ENCODE results near the gene ZNF839. TPM values are rescaled to one million over a fixed set of nuclear protein-coding genes. Genes with fewer than 3 reads are reported as not detected.

The ZNF839 gene
- total RNA-seq, 1 donor from 2014 or later, result 8.2 TPM

DNA sequence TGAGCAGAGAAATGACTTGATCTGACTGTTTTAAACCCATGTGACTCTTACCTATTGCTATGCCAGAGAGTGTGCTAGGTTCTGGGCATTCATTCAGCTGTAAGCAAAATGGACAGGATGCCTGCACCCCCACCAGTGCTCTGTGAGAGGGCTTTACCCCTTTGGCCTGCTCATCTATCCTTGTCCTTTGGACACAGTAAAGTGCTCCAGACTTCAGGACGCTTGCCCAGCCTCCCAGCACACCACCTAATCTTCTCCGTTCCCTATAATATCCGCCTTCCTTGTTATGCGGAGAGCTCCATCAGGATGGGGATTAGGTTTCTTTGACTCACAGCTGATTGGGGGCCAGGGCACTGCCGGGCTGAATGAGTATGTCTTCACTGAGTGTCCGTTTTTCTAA is 4.4 kb upstream of the ZNF839 start:
- H3K4me3 Mint-ChIP-seq (ENCODE audit: unreplicated experiment), result no peak overlapping the region
- H3K27me3 Mint-ChIP-seq (ENCODE audit: low read depth), result no peaks in the 10 kb centered on the region
- no peaks in the 10 kb centered on the region for H3K9me3 Mint-ChIP-seq (ENCODE audit: low read depth)
- peaks cover 53% of the 10 kb centered on the region for H3K4me1 Mint-ChIP-seq (ENCODE audit: low read depth)
- TF ChIP-seq, protein P1, sequence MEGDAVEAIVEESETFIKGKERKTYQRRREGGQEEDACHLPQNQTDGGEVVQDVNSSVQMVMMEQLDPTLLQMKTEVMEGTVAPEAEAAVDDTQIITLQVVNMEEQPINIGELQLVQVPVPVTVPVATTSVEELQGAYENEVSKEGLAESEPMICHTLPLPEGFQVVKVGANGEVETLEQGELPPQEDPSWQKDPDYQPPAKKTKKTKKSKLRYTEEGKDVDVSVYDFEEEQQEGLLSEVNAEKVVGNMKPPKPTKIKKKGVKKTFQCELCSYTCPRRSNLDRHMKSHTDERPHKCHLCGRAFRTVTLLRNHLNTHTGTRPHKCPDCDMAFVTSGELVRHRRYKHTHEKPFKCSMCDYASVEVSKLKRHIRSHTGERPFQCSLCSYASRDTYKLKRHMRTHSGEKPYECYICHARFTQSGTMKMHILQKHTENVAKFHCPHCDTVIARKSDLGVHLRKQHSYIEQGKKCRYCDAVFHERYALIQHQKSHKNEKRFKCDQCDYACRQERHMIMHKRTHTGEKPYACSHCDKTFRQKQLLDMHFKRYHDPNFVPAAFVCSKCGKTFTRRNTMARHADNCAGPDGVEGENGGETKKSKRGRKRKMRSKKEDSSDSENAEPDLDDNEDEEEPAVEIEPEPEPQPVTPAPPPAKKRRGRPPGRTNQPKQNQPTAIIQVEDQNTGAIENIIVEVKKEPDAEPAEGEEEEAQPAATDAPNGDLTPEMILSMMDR (IDR thresholded peaks at IDR 0.05), result no peak
- DNase-seq (ENCODE audit: low spot score), result peak; percentile 59
- no peak overlapping the region for H3K27ac Mint-ChIP-seq (ENCODE audit: unreplicated experiment)
- H3K36me3 Mint-ChIP-seq (ENCODE audit: low read depth), result no peaks in the 10 kb centered on the region

DNA sequence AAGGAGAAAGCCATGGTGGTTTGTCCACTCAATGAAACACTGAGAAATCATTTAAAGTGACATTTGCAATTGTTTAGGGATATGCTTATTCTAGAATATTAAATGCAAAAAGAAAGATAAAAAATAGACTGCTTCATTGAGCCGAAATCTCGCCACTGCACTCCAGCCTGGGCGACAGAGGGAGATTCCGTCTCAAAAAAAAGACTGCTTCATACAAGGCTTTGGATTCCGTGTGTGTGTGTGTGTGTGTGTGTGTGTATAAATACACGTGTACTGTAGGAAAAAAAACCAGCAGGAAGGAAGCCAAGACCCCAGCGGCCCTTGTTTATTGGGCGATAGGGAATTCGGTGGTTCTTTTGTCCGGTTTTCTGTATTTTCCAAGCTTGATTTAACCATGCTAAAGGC is 3.2 kb upstream of the ZNF839 start:
- H3K4me3 Mint-ChIP-seq (ENCODE audit: unreplicated experiment), result peak overlapping the region; percentile 76
- TF ChIP-seq, protein P1 (IDR thresholded peaks at IDR 0.05), result no peak
- peaks cover 62% of the 10 kb centered on the region for H3K4me1 Mint-ChIP-seq (ENCODE audit: low read depth)
- H3K9me3 Mint-ChIP-seq (ENCODE audit: low read depth), result no peaks in the 10 kb centered on the region
- no peaks in the 10 kb centered on the region for H3K27me3 Mint-ChIP-seq (ENCODE audit: low read depth)
- no peaks in the 10 kb centered on the region for H3K36me3 Mint-ChIP-seq (ENCODE audit: low read depth)
- H3K27ac Mint-ChIP-seq (ENCODE audit: unreplicated experiment), result peak overlapping the region; percentile 92
- DNase-seq (ENCODE audit: low spot score), result no peak

DNA sequence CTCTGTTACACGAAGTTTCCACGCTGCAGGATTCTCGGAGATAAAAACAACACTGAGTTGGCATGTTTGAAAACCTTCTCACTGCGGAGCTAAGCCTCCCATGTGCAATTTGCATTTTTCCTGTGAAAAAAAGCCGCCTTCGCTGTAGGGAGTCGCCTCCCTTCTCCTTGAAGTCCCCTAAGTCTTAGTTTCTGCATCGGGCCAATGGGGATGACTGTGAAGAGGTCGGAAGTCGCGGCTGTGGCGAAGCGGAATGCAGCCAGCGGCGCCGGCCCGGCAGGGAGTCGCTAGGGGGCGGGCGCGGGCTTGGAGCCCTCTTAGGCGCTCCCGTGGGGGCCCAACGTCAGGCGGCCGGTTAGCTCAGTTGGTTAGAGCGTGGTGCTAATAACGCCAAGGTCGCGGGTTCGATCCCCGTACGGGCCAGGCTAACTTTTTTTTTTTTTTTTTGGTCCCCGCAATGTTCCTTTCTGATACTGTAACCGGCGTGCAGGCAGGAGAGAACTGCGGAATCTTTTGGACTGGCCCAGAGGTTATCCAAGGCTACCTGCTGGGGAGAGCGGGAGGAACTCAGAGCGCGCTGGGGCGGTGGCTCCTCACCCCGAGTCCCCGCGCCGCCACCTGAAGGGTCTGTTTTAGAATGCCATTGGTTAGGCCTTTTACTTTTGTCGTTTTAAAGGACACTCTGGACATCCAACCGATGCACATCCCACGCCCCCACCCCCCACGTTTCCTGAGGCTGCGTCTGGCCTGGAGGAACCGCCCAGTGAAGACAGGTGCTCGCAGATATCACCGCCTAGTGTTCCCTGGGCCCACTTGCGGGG is 2.6 kb upstream of the ZNF839 start:
- Mint-ChIP-seq H3K9me3 (ENCODE audit: low read depth) (no peaks in the 10 kb centered on the region), H3K27me3 (ENCODE audit: low read depth) (no peaks in the 10 kb centered on the region), H3K27ac (ENCODE audit: unreplicated experiment) (peak overlapping the region; percentile 92), H3K4me1 (ENCODE audit: low read depth) (peaks cover 62% of the 10 kb centered on the region), H3K36me3 (ENCODE audit: low read depth) (no peaks in the 10 kb centered on the region), H3K4me3 (ENCODE audit: unreplicated experiment) (peak overlapping the region; percentile 76)
- TF ChIP-seq, protein P1 (IDR thresholded peaks at IDR 0.05), result peak; percentile 79
- peak; percentile 97 for DNase-seq (ENCODE audit: low spot score)

DNA sequence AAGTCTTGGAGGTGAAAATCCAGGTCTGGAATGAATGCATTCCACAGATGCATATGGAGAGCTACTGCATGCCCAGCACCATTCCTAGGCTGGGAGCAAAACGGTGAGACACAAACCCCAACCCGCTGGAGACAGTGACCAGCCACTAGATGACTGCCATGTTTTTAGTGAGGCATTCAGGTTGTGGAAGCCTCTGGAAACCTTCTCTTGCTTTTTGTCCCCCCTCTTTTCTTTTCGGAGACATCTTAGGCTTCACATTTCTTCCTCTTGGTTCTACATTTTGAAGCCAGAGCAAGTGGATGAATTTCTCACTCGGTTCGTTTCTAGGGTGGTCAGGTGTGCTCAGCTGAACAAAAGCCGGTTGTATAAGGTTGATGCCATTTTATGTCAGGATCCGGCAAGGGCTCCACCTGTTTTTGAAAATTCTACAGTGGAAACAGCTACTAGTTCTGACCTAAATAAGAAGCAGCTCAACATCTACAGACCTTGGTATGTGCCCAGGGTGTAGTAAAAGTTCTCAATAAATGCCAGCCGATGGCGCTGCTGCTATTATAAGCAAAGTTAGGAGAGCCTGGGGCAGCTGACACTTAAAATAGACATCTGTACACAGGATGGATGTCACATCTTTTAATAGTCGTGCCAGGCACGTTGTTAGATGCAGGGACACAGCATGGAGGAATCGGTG is 1.8 kb upstream of the ZNF839 start:
- Mint-ChIP-seq H3K4me3 (ENCODE audit: unreplicated experiment) (peak overlapping the region; percentile 76), H3K27me3 (ENCODE audit: low read depth) (no peaks in the 10 kb centered on the region), H3K36me3 (ENCODE audit: low read depth) (no peaks in the 10 kb centered on the region), H3K4me1 (ENCODE audit: low read depth) (peaks cover 62% of the 10 kb centered on the region), H3K27ac (ENCODE audit: unreplicated experiment) (peak overlapping the region; percentile 92), H3K9me3 (ENCODE audit: low read depth) (no peaks in the 10 kb centered on the region)
- DNase-seq (ENCODE audit: low spot score), result no peak
- TF ChIP-seq, protein P1 (IDR thresholded peaks at IDR 0.05), result no peak

DNA sequence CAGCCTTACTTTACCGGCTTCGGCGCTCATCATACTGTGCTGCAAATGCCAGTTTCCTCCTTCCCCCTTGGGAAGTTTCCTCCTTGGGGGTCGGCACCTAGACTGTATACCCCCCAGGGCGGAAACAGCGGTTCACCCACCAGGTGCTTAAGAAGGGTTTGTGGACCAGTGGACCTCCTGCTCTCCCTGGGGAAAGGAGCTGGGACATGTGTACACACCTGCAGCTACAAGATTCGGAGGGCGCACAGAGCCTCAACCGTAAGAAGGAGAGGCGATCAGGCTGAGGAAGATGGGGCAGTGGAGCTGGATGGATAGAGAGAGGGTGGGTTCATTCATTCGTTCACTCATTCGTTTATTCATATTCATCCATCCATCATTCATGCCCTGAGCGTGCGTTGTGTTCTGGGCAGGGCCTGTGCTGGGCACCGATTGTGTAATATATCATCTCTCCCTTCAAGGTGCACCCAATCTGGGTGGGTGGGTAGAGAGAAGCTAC is 717 bp upstream of the ZNF839 start:
- no peaks in the 10 kb centered on the region for H3K9me3 Mint-ChIP-seq (ENCODE audit: low read depth)
- H3K4me3 Mint-ChIP-seq (ENCODE audit: unreplicated experiment), result peak overlapping the region; percentile 82
- TF ChIP-seq, protein P1 (IDR thresholded peaks at IDR 0.05), result no peak
- H3K27ac Mint-ChIP-seq (ENCODE audit: unreplicated experiment), result peak overlapping the region; percentile 94
- H3K4me1 Mint-ChIP-seq (ENCODE audit: low read depth), result peaks cover 65% of the 10 kb centered on the region
- no peak for DNase-seq (ENCODE audit: low spot score)
- H3K27me3 Mint-ChIP-seq (ENCODE audit: low read depth), result no peaks in the 10 kb centered on the region
- H3K36me3 Mint-ChIP-seq (ENCODE audit: low read depth), result no peaks in the 10 kb centered on the region
